Stimulated activated naive CD8-positive, alpha-beta T cell treated with anti-CD3 and anti-CD28 coated beads, Interleukin-15, amount 100 ng/mL, for 72 hours (primary cell): ENCODE results near the gene IGFBP4.
A peak's percentile ranks its signal among the peaks of the same experiment; 100 is the strongest.

Experiments
- ATAC-seq: fragments of 150-1000 bp; cut with Tn5 transposase; 2 replicates; pipeline ENCODE4 v1.10.0; 2021; ENCODE audit warnings: mild to moderate bottlenecking, moderate library complexity
- DNase-seq, 2 donors: peaks; one replicate each; pipeline ENCODE4 v3.0.0; 2021 to 2022
- H3K27ac Mint-ChIP-seq, 2 donors: one replicate each; pipeline ENCODE4 v1.8.0; 2022; ENCODE audit warnings: mild to moderate bottlenecking in 2 of 2, mixed read lengths in 2 of 2, moderate library complexity in 2 of 2
- H3K27me3 Mint-ChIP-seq: one replicate; pipeline ENCODE4 v1.8.0; 2022; ENCODE audit warnings: mixed read lengths
- H3K4me1 Mint-ChIP-seq: one replicate; pipeline ENCODE4 v1.8.0; 2022; ENCODE audit warnings: mild to moderate bottlenecking, mixed read lengths
- H3K4me3 Mint-ChIP-seq, 2 donors: one replicate each; pipeline ENCODE4 v1.8.0; 2022; ENCODE audit warnings: mild to moderate bottlenecking in 2 of 2, mixed read lengths in 2 of 2, moderate library complexity in 1 of 2
- H3K9me3 Mint-ChIP-seq, 2 donors: one replicate each; pipeline ENCODE4 v1.8.0; 2022; ENCODE audit warnings: mixed read lengths in 2 of 2

Gene IGFBP4

DNA sequence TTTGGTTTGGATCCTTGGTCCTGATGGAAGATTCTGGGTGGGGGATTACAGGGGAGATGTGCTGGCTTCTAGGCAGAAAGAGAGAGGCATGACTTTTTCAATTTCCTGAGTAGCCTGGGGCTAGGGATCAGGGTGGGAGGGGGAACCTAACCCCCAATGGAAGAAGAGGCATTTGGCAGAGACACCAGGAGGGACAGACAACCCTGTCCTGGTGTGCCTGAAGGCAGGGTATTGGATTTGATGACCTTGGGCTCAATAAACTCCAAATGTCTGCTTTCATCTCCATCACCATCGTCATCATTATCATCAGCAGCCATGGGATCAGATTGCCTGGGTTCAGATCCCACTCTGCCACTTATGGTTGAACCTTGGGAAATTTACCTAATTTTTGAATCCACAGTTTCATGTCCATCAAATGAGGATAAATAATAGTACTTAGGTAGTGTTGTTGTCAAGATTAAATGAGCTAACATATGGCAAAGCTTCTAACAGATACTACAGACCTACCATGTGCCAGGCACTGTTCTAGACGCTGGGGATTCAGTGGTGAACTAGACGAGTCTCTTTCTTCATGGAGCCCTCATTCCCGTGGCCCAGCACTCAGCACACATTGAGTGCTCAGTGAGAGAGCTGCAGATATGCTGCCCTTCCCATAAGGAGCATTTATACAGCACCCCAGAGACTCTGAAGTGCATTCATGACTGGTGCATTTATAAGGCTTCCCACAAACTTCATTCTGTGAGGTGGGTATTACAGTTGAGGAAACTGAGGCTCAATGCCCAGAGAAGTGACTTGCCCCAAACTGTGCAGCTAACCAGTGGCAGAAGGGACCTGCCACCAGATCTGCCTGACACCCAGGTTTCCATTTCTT, 26.8 kb downstream of the IGFBP4 start:
- Mint-ChIP-seq H3K9me3 (no peaks in the 10 kb centered on the region), H3K4me3 (no peak overlapping the region), H3K27ac (peak overlapping the region in 1 of 2 donors; percentile 47), H3K4me1 (no peaks in the 10 kb centered on the region), H3K27me3 (peaks cover 9% of the 10 kb centered on the region)
- no peak for ATAC-seq
- DNase-seq, result no peak

DNA sequence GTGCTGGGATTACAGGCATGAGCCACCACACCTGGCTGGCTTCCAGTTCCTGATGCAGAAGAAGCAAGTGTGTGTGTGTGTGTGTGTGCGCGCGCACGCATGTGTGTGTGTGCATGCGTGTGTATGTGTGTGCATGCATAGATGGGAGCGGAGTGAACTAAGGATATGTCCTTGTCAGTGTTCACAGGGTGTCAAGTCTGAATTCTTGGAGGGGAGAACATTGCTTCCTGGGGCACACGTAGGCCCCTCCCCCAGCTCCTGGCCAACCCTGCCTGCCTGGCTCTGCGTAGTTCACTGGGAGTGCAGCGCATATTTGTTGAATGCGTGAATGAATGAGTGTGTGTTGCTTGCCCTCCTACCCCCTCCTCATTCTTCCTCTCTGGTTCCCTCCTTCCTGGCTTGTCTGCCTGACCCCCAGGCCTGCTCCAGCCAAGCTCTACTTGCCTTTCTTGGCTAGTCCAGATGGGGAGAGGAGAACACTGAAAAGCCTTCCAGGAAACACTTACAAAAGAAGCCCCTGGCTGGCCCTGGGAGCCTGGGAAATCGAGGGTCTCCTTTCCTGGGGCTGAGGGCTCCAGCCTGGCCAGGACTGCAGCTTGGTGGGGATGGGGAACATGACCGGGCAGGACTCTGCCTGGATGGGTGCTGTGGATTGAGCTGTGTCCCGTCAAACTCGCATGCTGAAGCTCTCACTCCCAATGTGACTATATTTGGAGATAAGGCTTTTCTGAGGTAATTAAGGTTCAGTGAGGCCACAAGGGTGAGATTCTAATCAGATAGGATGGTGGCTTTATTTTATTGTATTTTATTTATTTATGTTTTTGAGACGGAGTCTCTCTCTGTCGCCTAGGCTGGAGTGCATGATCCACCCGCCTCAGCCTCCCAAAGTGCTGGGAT, 27.9 kb downstream of the IGFBP4 start:
- H3K9me3 Mint-ChIP-seq, result no peaks in the 10 kb centered on the region
- peaks cover 4% of the 10 kb centered on the region for H3K4me1 Mint-ChIP-seq
- H3K4me3 Mint-ChIP-seq, result no peak overlapping the region
- H3K27me3 Mint-ChIP-seq, result peaks cover 9% of the 10 kb centered on the region
- ATAC-seq, result no peak
- DNase-seq, result no peak
- peak overlapping the region in 1 of 2 donors; percentile 55 for H3K27ac Mint-ChIP-seq

DNA sequence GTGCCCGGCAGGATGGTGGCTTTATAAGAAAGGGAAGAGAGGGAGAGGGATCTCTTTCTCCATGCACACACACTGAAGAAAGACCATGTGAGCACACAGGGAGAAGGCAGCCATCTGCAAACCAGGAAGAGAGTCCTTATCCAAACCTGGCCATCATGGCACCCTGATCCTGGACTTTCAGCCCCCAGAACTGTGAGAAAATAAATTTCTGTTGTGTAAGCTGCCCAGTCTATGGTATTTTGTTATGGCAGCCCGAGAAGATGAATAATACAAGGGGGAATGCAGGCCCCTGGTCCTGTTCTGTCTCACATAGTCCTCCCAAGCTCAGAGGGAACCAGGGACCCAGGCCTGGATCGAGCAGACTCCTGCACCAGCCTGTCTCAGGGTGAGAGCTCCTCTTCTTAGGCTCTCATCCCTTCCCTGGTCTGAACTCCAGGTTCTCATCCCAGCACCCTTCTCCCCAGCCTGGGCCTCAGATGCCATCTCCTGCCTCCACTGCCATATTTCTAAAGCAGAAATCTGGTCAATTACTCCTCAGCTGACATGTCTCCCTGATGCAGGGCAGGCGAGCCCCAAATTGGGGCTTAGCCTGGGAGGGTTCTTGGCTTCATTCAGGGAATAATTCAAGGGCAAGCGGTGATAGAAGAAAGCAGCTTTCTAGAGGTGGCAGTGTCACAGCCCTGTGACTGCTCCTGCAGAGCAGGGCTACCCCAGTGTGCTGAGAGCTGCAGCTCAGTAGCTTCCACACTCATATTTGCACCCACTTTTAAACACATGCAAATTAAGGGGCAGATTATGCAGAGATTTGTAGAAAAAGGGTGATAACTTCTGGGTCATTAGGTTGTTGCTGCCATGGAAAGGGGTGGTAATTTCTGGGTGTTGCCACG, 28.8 kb downstream of the IGFBP4 start:
- peaks cover 13% of the 10 kb centered on the region for H3K4me1 Mint-ChIP-seq
- ATAC-seq (no peak), DNase-seq (no peak)
- peaks cover 6% of the 10 kb centered on the region for H3K27me3 Mint-ChIP-seq
- no peak overlapping the region for H3K27ac Mint-ChIP-seq
- H3K4me3 Mint-ChIP-seq, result no peak overlapping the region
- no peaks in the 10 kb centered on the region for H3K9me3 Mint-ChIP-seq

DNA sequence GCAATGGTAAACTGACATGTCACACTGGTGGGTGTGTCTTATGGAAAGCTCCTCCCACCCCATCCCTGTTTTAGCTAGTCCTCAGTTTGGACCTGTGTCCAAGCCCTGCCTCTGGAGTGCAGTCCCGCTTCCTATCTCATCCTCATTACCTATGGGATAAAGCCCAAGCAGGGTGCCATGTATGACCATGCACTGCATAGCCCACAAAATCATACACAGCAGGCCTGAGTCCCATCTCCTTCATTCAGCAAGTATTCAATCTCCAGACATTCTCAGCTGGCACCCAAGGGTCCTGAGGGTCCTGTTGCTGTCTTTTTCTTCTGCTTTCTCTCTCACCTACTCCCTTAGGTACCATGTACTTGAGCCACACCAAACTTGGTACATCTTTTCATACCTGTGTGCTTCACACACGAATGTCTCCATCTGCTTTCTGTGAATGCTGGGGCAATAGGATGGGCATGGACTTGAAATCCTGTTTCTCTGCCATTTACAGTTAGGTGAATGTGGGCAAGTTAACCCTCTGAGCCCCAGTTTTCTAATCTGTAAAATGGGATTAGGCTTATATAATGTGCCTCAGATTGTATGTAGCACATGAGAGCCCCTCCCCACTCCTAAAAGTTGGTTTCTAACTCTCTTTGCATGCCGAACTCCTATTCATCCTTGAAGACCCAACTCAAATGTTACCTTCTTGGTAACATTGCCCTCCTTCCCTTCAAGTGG, 29.6 kb downstream of the IGFBP4 start:
- DNase-seq (no peak), ATAC-seq (no peak)
- Mint-ChIP-seq H3K27me3 (no peaks in the 10 kb centered on the region), H3K4me3 (no peak overlapping the region), H3K4me1 (peaks cover 17% of the 10 kb centered on the region), H3K27ac (no peak overlapping the region), H3K9me3 (no peaks in the 10 kb centered on the region)

DNA sequence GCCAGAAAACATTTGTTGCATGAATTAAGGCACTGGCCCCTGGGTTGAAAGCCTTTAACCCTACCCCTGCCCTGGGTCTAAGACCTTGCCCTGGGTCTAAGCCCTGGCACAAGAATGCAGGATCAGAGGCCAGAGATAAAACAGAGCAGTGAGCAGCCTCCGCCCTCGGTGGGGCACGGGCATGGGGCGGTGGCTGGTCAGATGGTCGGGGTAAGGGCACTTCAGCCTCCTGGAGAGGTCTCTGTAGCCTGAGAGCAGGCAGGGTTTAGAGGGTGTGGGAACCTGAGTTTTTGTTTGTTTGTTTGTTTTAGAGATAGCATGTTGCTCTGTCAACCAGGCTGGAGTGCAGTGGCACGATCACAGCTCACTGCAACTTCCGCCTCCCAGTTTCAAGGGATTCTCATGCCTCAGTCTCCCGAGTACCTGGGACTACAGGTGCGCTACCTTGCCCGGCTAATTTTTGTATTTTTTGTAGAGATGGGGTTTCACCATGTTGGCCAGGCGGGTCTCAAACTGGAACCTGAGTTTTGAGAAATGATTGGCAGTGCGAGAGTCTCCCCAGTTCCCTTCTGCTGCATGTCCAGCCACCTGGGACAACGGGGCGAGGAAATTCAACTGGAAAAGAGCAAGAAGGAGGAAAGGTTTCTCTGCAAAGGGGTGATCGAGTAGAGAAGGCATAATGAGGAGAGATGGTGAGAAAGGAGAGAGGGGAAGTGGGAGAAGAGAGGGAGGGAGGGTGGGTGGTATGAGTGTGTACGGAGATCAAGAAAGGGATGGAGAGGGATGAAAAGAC, 30.5 kb downstream of the IGFBP4 start:
- Mint-ChIP-seq H3K4me1 (peaks cover 20% of the 10 kb centered on the region), H3K9me3 (no peaks in the 10 kb centered on the region), H3K4me3 (no peak overlapping the region), H3K27ac (no peak overlapping the region), H3K27me3 (no peaks in the 10 kb centered on the region)
- no peak for DNase-seq
- no peak for ATAC-seq

DNA sequence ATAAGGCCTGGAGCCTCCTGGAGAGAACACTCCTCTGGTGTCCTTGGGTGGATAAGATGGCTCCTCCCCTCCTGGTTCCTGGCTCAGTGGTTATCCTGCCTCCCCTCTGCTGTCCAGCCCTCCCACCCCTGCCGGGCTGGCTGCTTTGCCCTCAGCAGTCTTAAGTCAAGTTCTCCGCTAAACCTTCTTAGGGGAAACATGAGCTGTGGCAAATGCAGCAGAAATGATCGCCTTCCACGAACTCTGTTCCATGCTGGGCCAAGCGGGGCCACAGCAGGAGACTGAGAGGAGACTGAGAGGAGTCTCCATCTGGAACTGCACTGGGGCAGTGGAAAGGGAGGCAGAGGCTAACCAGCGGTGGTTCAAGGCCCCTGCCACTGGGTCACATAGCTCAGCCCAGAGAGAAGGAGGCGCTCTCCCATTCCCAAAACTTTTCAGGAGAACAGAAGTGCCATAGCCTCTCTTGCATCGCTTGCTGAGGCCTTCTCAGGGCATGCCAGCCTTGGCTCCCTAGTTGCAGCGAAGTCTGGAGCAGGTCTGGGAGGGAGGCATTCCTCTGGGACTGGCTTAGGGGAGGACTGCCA, 31.3 kb downstream of the IGFBP4 start:
- no peak for DNase-seq

DNA sequence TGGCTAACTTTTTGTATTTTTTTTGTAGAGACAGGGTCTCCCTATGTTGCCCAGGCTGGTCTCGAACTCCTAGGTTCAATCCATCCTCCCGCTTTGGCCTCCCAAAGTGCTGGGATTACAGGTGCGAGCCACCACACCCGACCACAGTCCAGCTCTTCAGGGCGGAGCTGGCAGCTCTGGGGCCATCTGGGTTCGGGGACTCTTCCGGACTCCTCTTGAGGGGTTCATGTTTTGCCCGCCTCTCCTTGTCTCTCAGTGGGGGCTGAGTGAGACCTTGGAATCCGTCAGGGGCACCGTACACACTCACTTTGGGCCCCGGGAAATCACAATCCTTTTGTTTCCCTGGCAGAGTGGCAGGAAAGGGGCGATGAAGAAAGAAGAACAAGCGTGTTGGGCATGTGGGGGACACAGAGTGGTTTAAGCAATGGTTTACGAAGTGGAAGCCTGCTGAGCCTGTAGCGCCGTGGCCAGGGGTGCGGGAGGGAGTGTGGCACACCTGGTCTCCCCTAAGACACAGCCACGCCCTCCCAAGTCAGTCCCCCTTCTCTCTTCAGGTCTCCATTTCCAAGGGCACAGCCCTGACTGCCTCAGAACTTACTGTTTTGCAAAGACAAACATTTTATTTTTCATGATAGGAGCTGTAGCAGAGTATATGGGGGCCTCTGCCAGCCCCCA, 32.1 kb downstream of the IGFBP4 start:
- peaks cover 36% of the 10 kb centered on the region for H3K4me1 Mint-ChIP-seq
- H3K4me3 Mint-ChIP-seq, result no peak overlapping the region
- H3K27ac Mint-ChIP-seq, result peak overlapping the region; percentile 25 to 28
- ATAC-seq (no peak), DNase-seq (no peak)
- no peaks in the 10 kb centered on the region for H3K9me3 Mint-ChIP-seq
- H3K27me3 Mint-ChIP-seq, result no peaks in the 10 kb centered on the region

More for the DNA sequence above, 31.3 kb downstream of the IGFBP4 start:
- Mint-ChIP-seq H3K27me3 (no peaks in the 10 kb centered on the region), H3K4me1 (peaks cover 28% of the 10 kb centered on the region), H3K9me3 (no peaks in the 10 kb centered on the region), H3K27ac (peak overlapping the region in 1 of 2 donors; percentile 17), H3K4me3 (no peak overlapping the region)
- no peak for ATAC-seq

DNA sequence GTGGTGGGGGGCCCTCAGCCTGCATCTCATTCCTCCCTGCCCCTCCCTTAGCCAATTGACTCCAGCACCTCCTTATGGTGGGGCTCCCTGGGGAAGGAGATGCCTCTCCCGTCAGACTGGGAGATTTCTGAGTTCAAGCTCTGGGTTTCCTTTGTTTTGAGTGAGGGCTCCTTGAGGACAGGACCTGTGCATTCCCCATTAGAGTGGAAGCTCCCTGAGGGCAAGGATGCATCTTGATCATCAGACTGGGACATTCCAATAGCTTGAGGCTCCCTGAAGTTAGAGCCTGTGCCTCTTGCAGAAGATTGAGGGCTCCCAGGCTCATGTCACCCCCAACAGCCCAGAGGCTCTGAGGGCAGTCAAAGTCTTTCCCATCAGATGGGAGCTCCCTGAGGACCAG, 34.5 kb downstream of the IGFBP4 start:
- H3K27me3 Mint-ChIP-seq, result no peaks in the 10 kb centered on the region
- H3K27ac Mint-ChIP-seq, result no peak overlapping the region
- ATAC-seq (no peak), DNase-seq (no peak)
- no peaks in the 10 kb centered on the region for H3K9me3 Mint-ChIP-seq
- no peak overlapping the region for H3K4me3 Mint-ChIP-seq
- H3K4me1 Mint-ChIP-seq, result peaks cover 61% of the 10 kb centered on the region

DNA sequence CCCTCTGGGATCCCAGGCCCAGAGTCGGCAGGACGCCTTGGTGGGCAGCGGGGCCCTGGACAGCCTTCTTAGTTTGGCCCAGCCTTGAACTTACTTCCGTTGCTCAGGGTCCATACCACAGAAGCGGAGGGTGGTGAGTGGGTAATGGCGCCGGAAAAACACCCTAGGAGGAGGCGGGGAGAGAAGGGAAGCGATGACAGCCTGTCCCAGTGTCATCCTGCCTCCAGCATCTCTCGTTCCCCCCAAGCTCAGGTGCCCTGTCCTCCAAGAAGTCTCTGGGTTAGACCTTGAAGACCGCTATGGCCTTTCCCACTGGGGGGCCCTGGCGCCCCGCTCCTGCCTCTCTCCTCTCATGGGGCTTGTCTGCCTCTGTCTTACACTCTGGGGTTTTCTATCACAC, 35.2 kb downstream of the IGFBP4 start:
- H3K4me1 Mint-ChIP-seq, result peaks cover 68% of the 10 kb centered on the region
- H3K4me3 Mint-ChIP-seq, result no peak overlapping the region
- ATAC-seq (no peak), DNase-seq (no peak)
- no peaks in the 10 kb centered on the region for H3K9me3 Mint-ChIP-seq
- H3K27me3 Mint-ChIP-seq, result no peaks in the 10 kb centered on the region
- no peak overlapping the region for H3K27ac Mint-ChIP-seq

DNA sequence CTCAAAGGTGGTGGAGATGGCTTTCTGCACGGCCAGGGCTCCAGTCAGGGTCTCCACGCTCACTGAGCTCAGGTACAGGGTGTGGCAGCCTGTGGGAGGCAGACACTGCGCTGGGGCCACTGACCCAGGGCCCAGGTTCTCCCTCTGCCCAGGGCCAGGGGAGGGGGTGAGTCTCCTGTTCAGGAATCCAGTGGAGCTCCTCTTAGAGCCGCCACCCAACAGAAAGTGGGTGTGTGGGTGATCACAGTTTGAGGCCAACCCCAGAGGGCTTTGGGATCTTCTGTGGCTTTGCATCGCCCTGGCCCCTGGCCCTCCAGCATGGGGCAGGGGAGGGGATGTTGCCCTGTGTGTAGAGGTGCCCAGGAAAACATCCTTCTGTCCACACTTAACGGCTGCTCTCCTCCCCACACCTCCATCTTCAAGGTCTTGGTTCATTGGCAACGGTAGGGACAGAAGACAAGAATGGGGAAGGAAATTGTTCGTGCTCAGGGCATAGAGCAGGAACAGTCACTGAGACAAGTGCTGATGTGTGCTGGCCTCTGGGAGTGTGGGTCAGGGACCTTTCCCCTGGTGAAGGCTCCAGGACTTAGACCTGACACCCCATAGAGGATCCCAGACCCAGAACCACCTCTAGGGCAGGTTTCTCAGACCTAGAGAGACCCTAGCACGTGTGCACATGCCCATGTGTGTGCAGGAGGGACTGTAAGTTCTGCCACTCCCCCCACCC, 36.7 kb downstream of the IGFBP4 start:
- Mint-ChIP-seq H3K27me3 (no peaks in the 10 kb centered on the region), H3K4me3 (peak overlapping the region; percentile 83 to 87), H3K27ac (peak overlapping the region; percentile 96 to 98), H3K4me1 (peaks cover 82% of the 10 kb centered on the region), H3K9me3 (no peaks in the 10 kb centered on the region)
- ATAC-seq (no peak), DNase-seq (no peak)

DNA sequence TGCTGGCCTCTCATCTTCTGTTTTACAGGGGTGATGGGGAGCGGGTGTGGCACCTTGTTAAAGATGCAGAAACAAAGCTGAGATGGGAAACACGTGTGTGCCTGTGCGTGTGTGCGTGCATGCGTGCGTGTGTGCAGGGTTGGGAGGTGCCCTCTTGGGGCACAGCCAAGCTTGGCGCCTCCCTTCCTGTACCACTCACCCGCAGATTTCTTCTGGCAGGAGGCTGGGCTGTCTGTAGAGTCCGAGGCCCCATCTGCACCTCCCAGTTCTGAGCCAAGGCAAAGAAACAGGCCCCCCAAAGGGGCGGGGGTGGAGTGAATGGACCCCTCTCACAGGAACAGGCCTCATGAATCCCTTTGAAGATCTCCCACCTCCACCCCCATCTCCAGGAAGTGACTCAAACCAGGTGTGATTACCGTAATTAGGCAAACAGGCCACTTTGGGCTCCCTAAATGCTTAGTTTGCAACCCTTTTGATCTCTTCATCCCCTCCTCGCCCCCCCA, 37.3 kb downstream of the IGFBP4 start:
- DNase-seq (peak; percentile 86 to 96), ATAC-seq (peak; percentile 94)
- Mint-ChIP-seq H3K9me3 (no peaks in the 10 kb centered on the region), H3K4me1 (peaks cover 88% of the 10 kb centered on the region), H3K4me3 (peak overlapping the region; percentile 83 to 87), H3K27me3 (no peaks in the 10 kb centered on the region), H3K27ac (peak overlapping the region; percentile 96 to 98)

DNA sequence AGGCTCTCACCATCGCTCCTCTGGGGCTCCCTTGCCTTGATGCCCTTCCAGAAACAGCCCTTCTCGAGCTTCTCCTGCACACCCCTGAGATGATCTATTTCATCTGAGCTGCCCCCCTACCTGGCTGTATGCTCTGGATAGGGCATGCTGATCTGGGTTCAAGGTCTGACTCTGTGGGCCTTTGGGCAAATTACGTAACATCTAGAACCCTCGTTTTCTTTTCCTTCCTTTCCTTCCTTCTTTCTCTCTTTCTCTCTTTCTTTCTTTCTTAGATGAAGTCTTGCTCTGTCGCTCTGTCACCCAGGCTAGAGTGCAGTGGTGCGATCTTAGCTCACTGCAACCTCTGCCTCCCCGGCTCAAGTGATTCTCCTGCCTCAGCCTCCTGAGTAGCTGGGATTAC, 37.9 kb downstream of the IGFBP4 start:
- H3K27ac Mint-ChIP-seq, result peak overlapping the region; percentile 96 to 98
- no peak for DNase-seq
- H3K9me3 Mint-ChIP-seq, result no peaks in the 10 kb centered on the region
- no peaks in the 10 kb centered on the region for H3K27me3 Mint-ChIP-seq
- H3K4me3 Mint-ChIP-seq, result peak overlapping the region; percentile 83 to 87
- ATAC-seq, result no peak
- H3K4me1 Mint-ChIP-seq, result peaks cover 91% of the 10 kb centered on the region

DNA sequence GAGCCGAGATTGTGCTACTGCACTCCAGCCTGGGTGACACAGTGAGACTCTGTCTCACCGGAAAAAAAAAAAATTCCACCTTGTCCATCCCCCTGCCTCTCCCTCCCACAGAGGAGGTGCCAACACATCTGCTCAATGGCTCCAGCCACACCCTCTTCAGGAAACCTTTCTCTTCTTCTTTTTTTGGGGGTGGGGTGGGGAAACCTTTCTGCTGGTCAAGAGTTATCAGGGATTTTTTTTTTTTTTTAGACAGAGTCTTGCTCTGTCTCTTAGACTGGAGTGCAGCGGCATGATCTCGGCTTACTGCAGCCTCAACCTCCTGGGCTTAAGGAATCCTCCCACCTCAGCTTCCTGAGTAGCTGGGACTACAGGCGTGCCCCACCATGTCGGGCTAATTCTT, 39.5 kb downstream of the IGFBP4 start:
- ATAC-seq, result no peak
- Mint-ChIP-seq H3K27me3 (no peaks in the 10 kb centered on the region), H3K4me1 (peaks cover 86% of the 10 kb centered on the region), H3K9me3 (no peaks in the 10 kb centered on the region), H3K27ac (peak overlapping the region; percentile 16 to 49), H3K4me3 (no peak overlapping the region)
- no peak for DNase-seq
